Stimulated activated CD8-positive, alpha-beta memory T cell treated with anti-CD3 and anti-CD28 coated beads, Interleukin-12 subunit alpha, Interleukin-12 subunit beta, amount 100 ng/mL, for 1 hour (primary cell): ENCODE measurements around the gene C1orf105.

ENCODE experiments used
- DNase-seq: peaks from one replicate; pipeline ENCODE4 v3.0.0-alpha.2; 2020; ENCODE audit warnings: low read depth

Gene C1orf105

DNA sequence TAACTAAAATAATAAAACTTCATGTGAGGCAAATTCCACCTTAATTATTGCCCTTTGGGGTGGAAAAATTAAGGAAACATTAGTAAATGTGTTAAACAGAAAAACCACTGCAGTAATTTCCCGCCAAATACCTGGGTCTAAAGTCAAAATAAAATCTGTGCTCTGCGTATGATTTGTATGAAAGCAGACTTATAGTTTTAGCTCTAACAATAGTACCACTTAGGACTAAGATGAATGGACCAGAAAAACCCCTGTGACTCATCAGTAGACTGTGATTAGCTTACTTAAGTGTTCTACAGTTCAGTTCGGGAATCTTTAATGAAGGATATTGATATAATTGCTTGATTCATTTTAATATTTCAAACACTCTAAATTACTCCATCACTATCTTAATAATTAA, 23.3 kb upstream of the C1orf105 start:
- no peak for DNase-seq

DNA sequence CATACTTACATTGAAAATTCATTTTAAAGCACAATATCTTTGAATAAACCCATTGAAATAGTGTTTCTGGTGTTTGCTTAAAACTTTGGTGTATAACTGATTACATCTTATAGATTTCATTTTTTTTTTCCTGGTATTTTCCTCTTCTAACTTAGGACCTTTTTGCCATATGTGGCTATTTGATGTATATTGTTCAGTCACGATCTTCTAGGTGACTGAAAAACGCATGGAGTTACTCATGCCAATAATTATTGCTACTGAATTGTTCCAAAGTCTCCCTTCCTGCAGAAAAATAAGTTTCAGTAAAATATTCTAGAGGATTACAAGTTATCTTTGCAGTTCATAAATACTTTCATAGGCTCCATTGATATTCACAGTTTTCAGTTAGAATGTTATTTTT, 22.9 kb upstream of the C1orf105 start:
- DNase-seq, result no peak

DNA sequence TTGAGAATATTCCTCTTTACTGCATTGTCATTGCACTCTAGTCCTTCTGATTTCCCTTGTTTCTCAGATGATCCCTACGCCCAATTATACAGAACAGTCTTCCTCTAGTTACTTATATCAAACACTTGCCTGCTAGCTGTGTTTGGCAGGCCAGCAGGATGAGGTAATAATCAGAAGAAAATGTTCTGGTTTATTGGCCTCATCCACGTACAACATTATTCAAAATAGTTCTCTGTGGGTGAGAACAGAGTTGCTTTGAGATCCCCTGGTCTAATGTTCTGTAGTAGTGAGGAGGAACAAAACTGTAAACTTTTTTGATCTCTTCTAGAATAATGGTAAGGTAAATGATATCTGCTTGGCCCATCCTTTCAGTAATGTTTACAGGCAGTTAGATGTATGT, 22.3 kb upstream of the C1orf105 start:
- no peak for DNase-seq

DNA sequence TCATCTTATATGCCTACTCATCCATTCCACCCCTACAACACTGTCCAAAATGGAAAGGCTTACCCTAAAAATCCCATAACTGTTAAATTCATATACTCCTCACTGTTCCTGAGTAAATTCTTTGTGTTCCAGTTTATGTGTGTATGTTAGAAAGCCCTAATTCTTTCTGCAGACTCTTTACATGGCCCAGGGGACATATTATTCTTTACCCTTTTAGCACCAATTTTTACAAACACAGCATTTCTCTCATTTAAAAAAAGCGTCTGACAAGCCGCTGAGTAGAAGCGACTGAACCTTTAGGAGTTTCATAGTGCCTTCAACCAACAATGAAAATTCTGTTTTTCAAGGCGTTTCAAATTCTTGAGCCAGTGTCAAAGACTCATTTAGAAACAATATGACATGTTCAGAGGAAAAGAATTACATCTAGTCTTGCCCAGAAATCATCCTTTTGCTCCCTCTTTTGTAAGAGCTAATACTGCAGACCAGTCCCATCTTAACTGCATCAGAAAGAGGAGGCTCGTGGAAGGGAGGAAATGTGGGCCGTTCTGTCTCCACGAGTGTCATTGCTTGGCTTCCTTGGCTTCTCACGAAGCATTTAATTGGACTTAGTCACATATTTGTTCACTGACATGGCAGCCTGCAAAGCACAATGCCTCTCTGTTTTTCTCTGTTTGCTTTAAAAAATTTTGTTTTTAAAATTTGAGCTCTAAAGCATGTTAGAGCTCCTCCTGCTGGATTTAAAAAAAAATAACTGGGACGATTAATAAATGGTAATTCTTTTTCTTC, 21.3 kb upstream of the C1orf105 start:
- DNase-seq, result no peak

DNA sequence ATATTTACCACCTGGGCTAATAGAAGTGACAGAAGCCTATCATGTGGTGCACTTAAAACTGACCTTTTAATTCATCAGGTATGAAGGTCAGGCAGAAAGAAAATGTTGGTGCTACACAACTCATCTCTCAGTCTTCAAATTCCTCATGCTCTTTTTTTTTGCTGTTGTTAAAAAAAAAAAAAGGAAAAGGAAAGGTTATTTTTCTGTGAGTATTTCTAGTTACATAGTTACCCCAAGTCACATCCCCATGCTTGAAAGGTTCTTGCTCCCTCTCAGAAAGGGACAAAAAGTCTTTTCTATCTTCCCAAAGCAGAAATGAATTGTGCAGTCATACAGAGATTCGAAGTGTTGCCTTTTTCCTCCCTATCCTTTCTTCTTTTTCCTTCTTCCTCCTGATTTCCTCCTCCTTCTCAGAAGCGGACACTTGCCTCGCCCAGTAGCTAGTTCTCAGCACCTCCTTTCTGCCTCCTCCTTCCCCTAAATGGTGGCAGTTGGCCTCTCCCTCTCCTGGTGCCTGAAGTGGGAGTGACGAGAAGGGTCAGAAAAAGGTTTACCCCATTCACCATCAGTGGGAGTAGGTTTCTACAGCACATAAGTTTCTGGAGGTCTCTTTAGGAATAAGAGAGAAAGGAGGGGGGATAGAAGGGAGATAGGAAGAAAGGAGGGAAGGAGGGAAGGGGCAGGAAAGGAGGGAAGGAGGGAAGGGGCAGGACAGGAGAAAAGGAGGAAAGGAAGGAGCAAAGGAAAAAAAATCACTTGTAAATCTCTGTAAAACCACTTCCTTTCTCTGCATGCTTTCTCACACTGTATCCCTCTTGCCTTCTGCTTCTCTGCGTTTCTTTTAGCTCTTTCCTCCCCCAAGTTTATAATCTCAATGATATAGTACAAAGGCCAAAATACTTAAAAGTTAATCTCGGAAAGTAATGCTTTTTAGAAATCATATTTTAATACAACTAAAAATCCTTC, 20.4 kb upstream of the C1orf105 start:
- no peak for DNase-seq

DNA sequence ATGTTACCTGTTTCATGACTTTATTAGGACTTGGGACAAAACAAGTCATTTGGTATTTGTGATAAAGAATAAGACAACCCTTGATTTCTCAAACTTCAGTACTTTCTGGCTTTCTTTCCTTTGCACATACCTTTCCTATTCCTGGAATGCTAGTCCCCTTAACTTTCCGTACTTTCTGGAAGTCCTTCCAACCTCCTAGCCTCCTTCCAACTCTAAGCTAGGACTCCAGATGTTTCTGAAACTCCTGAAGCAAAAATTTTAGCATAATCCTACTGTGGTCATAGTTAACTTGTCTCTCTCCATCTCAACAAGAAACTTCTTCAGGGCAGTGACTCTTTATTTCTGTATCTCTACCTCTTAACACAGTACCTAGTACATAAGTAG, 19.8 kb upstream of the C1orf105 start:
- no peak for DNase-seq

DNA sequence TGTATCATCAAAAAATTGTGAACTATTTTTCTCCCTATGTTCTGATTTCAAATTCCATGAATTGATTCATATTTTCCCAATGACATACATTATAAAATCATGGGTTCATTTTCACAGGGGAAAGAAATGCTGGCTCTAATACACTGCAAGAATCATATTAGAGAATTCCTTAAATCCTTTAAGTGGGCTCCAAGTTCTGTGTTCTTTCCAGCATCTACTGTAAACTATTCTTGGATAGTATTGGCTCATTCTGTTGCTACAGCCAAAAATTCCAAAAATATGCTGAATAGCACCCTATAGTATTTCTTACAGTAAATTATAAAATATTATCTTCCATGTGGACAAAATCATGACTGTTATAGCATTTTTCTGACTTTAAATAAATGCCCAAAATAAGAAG, 19.0 kb upstream of the C1orf105 start:
- DNase-seq, result no peak

DNA sequence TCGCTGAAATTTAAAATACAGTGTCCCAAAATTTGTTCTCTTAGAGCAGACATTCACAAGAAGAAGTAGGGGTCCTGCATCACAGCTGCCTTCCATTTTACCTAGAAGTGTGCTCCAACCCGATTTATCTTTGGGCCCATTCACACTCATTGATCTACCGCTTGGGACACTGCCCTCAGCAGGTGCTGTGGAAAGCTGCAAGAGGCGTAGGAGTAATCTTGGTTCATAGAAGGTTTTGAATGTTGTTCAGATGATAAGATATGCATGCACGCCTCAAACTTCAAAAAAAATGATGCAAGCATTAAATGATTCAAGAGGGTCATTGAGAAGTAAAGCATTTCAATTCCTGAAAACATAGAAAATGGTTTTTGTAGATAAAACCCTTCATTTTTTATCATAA, 18.6 kb upstream of the C1orf105 start:
- DNase-seq, result no peak

DNA sequence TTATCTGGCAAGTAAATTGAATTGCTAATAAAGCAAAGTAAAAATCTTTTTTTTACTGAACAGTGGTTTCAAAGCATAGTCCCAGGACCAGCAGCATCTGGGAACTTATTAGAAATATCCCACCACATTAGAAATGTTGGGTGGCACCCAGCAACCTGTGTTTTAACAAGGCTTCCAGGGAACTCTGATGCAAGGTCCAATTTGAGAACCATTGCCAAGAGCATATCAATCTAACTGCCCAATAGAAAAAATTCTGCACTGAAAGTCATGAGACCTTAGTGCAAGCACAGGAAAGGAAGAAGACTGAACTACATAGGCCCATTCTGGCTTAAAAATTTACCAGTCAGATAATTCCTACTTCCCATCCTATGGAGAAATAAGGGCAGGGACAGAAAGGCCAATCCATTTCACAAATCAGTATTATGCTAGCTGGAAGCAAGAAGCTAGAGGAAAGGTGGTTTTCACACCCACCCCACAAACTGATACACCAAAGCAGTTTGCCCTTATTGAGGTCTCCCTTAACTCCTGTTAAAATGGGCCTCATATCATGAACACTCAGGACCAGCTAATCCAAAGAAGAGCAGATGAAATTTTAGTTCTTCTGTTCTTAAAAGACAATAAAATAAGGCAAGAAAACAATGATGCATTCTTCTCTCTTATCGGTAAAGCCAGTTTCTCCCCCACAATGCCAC, 17.5 kb upstream of the C1orf105 start:
- no peak for DNase-seq

DNA sequence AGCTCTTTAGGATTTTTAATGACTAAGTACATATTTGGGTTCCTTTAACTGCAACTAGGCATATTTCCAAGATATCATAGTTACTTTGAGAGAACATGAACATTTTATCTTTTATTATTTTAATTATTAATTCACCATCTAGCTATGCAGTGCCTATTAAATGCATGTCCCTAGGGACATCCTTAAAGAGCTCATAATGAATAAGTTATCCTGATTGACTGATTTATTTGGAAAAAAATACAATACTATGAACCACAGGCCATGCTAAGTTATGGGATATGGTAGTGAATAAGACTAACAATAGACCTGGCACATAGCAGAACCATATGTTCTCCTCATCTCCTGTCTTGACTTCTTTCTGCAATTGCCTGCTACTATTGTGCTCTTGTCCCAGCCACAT, 16.4 kb upstream of the C1orf105 start:
- no peak for DNase-seq

DNA sequence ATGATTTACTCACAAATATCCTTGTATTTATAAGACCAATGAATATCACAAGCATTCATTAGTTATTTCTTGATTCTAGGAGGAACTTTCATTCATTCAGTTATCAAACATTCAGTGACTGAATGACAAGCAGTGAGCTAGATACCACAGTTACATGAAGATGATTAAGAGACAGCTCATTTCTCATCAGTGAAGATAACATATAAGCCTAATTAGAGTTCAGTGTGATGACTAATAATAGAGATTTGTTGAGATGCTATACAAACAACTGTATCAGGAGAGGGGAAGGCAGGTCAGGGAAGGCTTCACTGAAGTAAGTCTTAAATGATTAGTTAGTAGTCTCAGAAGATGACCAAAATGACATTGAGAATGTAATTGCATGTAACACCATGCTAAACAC, 14.6 kb upstream of the C1orf105 start:
- no peak for DNase-seq

DNA sequence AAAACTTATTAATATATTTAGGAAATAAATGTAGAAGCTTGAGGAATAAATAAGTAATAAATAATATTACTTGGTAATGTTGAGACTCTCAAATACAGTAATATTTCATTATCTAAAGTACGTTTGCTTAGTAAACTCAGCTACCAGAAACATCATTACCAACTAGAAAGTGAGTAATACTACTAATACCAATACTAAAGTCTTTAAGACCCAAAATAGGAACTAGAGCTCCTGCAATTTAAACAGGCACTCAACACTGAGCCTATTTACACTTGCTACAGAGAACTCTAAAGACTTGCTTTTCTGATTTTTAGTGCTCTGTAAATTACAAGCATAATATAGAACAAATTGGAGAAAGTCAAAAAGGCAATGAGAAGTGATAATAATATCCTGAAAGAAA, 13.5 kb upstream of the C1orf105 start:
- no peak for DNase-seq

DNA sequence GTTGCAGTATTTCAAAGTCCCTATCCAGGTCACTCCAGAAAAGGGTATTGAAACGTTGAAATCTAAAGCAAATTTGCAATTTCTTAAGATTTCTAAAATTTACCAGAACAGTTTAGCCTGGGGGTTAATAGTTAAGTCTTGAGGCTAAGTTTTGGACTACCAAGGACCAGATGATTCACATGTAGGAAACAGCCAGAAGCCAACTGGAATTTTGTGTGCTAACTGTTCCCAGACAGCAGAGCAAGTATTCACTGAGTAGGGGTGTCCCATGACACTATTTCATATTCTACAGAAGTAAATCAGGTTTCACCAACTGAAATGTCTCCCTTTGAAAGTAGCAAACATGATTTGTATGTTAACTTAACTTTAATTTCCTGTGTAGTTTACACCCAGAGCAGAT, 11.5 kb upstream of the C1orf105 start:
- no peak for DNase-seq

DNA sequence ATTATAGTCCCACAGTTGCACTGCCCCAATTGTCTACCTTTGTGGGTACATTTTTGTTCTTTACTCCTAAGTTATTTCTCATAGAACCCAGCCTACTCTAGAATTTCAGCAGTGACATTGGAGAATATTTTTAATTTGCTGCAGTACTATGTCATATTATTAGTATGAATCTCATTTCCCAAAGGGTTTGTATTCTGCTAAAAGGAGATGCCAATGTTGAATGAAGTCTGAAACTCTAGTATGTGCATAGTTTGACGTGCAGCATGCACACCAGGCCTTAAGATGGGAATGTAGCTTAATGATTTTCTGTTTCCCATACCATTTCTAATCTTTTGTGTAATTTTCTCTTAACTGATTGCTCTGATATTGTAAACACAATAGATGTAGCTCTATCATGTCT, 10.5 kb upstream of the C1orf105 start:
- no peak for DNase-seq

DNA sequence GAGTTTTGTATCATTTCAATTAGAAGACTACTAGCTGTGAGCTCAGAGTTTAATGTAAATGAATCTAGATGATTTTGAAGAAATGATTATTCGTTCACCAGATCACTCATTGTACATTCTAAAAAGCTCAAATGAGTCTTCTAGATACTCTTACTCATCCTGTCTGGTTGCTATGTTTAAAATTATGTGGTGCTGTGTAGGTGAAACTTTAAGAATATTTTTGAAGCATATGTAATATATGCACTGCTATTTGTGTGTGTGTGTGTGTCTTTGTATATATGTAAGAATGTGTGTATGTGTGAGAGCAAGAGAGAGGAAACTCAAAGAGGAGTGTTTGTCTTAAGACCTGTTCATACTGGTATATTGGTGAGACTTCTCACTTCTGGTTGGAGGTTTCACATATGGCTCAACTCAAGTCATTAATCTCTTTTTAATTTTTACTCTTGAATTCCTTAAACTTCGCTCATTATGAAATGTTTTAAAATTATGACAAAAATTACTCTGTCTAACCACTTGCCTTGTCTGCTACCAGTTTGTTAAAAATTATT, 8.6 kb upstream of the C1orf105 start:
- no peak for DNase-seq

DNA sequence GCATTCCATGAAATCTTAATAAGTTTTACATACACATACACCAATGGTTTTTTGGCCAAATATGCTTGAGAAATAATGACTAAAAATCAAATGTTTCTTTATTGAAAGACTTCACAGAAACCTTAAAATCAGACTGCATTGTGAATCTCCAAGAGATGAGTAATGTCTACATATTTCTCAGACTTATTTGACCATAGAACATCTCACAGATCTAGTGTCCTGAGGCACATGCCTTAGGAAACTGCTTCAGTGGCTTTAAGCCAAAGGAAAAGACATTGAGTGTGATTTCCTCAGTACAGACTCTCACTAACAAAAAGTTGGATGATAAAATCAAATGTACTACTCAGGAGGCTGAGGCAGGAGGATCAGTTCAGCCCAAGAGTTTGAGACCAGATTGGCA, 6.2 kb upstream of the C1orf105 start:
- DNase-seq, result no peak

DNA sequence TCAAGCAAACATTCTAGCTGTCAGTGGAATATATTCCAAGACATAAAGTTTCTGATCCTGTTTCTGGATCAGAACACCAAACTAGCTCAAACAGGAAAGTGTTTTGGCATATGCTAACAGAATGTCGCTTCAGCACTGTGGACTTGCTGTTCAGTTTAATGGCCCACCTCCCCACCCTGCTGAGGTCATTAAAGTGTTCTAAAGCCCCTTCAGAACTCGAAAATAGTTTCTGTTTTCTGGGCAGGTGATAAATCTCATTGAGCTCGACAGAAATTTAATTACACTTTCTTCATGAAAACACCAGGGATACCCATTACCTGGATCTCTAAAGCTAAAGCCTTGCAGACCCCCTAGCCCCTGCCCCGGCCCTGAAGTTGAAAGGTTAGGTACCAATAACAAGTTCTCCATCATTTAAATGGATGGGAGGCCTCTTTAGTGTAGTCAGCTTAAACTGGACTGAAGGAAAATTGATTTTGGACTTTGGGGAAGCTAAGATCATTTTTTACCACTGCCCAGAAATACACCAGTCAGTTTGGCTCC, 3.9 kb upstream of the C1orf105 start:
- DNase-seq, result no peak

DNA sequence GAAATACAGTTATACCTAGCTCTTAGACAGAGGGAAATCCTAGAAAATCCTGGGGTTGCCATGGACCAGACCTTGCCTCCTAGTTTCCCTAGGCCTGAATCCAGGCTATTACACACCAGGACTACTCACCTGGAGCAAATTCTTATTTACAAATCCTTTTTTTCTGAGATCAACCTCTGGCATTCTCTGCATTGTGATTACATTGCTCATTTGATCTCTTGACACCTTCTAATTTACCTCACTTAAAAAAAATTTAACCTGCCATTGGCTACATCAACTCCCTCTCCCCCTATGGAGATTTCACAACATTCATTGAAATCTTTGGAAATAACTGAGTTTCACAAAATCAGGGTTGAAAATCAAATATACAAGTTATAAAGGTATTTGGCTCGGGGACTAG, 2.9 kb upstream of the C1orf105 start:
- no peak for DNase-seq

DNA sequence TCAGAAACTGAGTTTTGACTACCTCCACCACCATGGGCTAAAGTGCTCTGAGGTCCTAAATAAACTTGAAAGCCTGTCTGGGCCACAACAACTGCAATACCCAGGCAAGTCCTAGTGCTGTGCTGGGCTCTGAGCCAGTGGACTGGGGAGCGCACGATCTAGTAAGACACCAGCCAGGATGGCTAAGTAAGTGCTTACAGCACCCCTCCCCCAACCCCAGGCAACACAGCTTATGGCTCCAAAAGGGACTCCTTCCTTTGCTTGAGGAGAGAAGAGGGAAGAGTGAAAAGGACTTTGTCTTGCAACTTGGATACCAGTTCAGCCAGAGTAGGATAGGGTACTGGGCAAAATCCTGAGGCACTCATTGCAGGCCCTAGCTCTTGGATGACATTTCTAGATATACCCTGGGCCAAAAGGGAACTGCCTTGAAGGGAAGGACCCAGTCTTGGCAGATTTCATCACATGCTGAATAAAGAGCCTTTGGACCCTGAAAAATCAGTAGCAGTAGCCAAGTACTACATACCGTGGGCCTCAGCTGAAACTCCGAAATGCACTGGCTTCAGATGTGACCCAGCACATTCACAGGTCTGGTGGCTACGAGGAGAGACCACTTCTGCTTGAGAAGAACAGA, 1.6 kb downstream of the C1orf105 start:
- no peak for DNase-seq

DNA sequence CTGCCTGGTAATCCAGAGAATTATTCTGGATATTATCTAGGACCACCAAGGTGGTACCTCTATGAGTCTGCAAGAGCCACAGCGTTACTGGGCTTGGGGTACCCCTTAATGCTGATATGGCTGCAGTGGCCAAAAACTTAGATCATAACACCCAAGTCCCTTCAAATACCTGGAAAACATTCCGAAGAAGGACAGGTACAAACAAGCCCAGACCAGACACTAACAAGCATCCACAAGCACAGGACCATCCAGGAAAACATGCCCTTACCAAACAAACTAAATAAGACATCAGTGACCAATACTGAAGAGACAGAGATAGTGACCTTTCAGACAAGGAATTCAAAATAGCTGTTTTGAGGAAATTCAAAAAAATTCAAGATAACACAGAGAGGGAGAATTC, 2.9 kb downstream of the C1orf105 start:
- DNase-seq, result no peak

DNA sequence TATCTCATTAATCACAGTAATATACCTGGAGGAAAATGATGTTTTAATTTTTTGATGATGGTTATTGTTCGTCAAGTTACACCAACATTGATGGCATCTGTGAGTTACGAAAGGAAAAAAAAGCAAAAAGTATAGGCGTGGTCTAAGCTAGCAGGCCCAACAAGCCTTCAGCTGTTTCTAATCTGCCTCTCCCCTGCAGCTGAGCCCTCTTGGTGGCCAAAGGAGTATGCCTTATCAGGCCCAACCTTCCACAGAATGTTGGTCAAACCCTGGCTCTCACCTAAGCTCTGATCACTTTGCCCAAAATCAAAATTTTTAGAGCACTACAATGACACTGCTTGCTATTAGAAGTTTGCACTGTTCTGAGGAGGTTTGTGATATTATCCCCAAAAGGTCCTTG, 4.9 kb downstream of the C1orf105 start:
- DNase-seq, result no peak

DNA sequence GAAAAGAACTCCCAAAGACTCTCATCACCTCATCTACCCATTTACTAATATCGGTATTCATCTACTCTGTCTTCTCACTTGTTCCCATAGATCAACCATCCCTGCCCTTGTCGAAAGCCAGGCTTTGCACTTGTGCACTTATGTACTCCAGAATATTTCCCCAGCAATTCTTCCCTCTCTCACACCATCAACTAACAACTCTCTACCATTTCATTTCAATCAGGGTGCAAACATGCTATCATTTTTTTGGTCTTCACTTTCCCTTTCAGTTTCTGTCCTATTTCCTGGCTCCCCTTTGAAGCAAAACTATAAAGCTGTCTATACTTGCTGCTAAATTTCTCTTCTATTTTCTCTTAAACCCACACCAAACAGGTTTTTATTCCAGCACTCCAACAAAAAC, 6.7 kb downstream of the C1orf105 start:
- DNase-seq, result no peak
